GM23338 (cell line): ENCODE measurements around the gene TATDN3. TPM values are rescaled to one million over a fixed set of nuclear protein-coding genes. Genes with fewer than 3 reads are reported as not detected.

Experiments
- ATAC-seq: fragments of 200-7000 bp; cut with Tn5 transposase; 3 replicates; pipeline ENCODE4 v1.9.1; 2020
- DNase-seq: peaks from one replicate; pipeline ENCODE4 v3.0.0-alpha.2; 2015; ENCODE audit warnings: low spot score
- H2AFZ ChIP-seq: fragments of 200-600 bp; sonication (generic); 2 replicates; pipeline ENCODE4 v1.8.0; 2016; ENCODE audit warnings: antibody characterized with exemption, mild to moderate bottlenecking, moderate library complexity
- H3F3A ChIP-seq: fragments of 200-600 bp; sonication (generic); replicated peaks from 2 replicates; pipeline ENCODE4 v1.8.0; 2017; ENCODE audit warnings: antibody characterized with exemption, mixed run types, low read depth
- H3K27ac ChIP-seq: fragments of 200-600 bp; sonication (generic); 2 replicates; pipeline ENCODE4 v1.6.1; 2016; ENCODE audit warnings: low read depth
- H3K27me3 ChIP-seq: fragments of 200-600 bp; sonication (generic); 2 replicates; pipeline ENCODE4 v1.8.0; 2016; ENCODE audit warnings: mild to moderate bottlenecking, mixed run types, moderate library complexity; ENCODE audit not compliant: insufficient read depth
- H3K36me3 ChIP-seq: fragments of 200-600 bp; sonication (generic); 2 replicates; pipeline ENCODE4 v1.8.0; 2016; ENCODE audit warnings: mild to moderate bottlenecking; ENCODE audit not compliant: insufficient read depth
- H3K4me1 ChIP-seq: fragments of 200-600 bp; sonication (generic); 2 replicates; pipeline ENCODE4 v1.8.0; 2016; ENCODE audit warnings: mild to moderate bottlenecking, moderate library complexity; ENCODE audit not compliant: insufficient read depth
- H3K4me2 ChIP-seq: fragments of 200-600 bp; sonication (generic); 2 replicates; pipeline ENCODE4 v1.7.1; 2017; ENCODE audit warnings: mixed run types
- H3K4me3 ChIP-seq: fragments of 200-600 bp; sonication (generic); 2 replicates; pipeline ENCODE4 v1.6.1; 2016; ENCODE audit warnings: mixed run types
- H3K79me2 ChIP-seq: fragments of 200-600 bp; sonication (generic); replicated peaks from 2 replicates; pipeline ENCODE4 v1.8.0; 2017; ENCODE audit warnings: mild to moderate bottlenecking; ENCODE audit not compliant: insufficient read depth
- H3K9me2 ChIP-seq: fragments of 200-600 bp; sonication (generic); 2 replicates; pipeline ENCODE4 v1.8.0; 2017; ENCODE audit not compliant: insufficient read depth
- H4K20me1 ChIP-seq: fragments of 200-600 bp; sonication (generic); replicated peaks from 2 replicates; pipeline ENCODE4 v1.8.0; 2017; ENCODE audit warnings: mild to moderate bottlenecking; ENCODE audit not compliant: insufficient read depth
- H3K27ac Mint-ChIP-seq: 2 replicates; pipeline ENCODE4 v1.8.0; 2020; ENCODE audit warnings: inconsistent platforms, mild to moderate bottlenecking, moderate library complexity, mixed read lengths
- H3K27me3 Mint-ChIP-seq: 3 replicates; pipeline ENCODE4 v1.8.0; 2022; ENCODE audit warnings: low read depth, mild to moderate bottlenecking, moderate library complexity, mixed read lengths, inconsistent platforms; ENCODE audit not compliant: insufficient read depth, poor library complexity
- H3K36me3 Mint-ChIP-seq: 3 replicates; pipeline ENCODE4 v1.8.0; 2021; ENCODE audit warnings: low read depth, mild to moderate bottlenecking, inconsistent platforms, moderate library complexity, mixed read lengths
- H3K4me1 Mint-ChIP-seq: 3 replicates; pipeline ENCODE4 v1.8.0; 2020; ENCODE audit warnings: mild to moderate bottlenecking, inconsistent platforms, mixed read lengths
- H3K4me3 Mint-ChIP-seq: 3 replicates; pipeline ENCODE4 v1.8.0; 2021; ENCODE audit warnings: moderate library complexity, mild to moderate bottlenecking, inconsistent platforms, mixed read lengths
- H3K9me3 Mint-ChIP-seq: 3 replicates; pipeline ENCODE4 v1.8.0; 2020; ENCODE audit warnings: moderate library complexity, mild to moderate bottlenecking, inconsistent platforms, mixed read lengths
- CREB1 ChIP-seq: fragments of 250-450 bp; sonication (Bioruptor Pico); IDR thresholded peaks from 2 replicates; pipeline ENCODE4 v1.5.0; 2020; ENCODE audit warnings: low read depth, mild to moderate bottlenecking, moderate library complexity
- EZH2 ChIP-seq: fragments of 200-600 bp; sonication (generic); IDR thresholded peaks from one replicate; pipeline ENCODE4 v1.8.0; 2017; ENCODE audit warnings: antibody characterized with exemption, mild to moderate bottlenecking, low read depth; ENCODE audit not compliant: unreplicated experiment
- EZH2phosphoT487 ChIP-seq: fragments of 200-600 bp; sonication (generic); IDR thresholded peaks from one replicate; pipeline ENCODE4 v1.8.1; 2018; ENCODE audit warnings: antibody characterized with exemption; ENCODE audit not compliant: unreplicated experiment
- JUNB ChIP-seq: IDR thresholded peaks from one replicate; pipeline ENCODE4 v1.6.1; 2016; ENCODE audit warnings: antibody characterized with exemption; ENCODE audit not compliant: unreplicated experiment
- NANOG ChIP-seq: IDR thresholded peaks from 2 replicates; pipeline ENCODE4 v1.6.1; 2016; ENCODE audit warnings: antibody characterized with exemption, borderline replicate concordance
- POLR2AphosphoS5 ChIP-seq: IDR thresholded peaks from 2 replicates; pipeline ENCODE4 v1.6.1; 2016; ENCODE audit warnings: antibody characterized with exemption, low read depth
- STAT1 ChIP-seq: IDR thresholded peaks from one replicate; pipeline ENCODE4 v1.6.1; 2016; ENCODE audit warnings: antibody characterized with exemption; ENCODE audit not compliant: unreplicated experiment
- ZNF114 ChIP-seq: fragments of 250-450 bp; sonication (Bioruptor Pico); IDR thresholded peaks from 2 replicates; pipeline ENCODE4 v1.5.0; 2020; ENCODE audit warnings: mild to moderate bottlenecking, moderate library complexity
- ZNF331 ChIP-seq: fragments of 250-450 bp; sonication (Bioruptor Pico); IDR thresholded peaks from 2 replicates; pipeline ENCODE4 v1.5.0; 2020; ENCODE audit warnings: low read depth, mild to moderate bottlenecking, moderate library complexity
- polyA plus RNA-seq: library from polyadenylated mRNA; unstranded; fragments of >200 nt; fragmentation: Nextera tagmentation; extraction: Ambion mirVana; gene quantifications from 2 replicates; pipeline ENCODE4 v1.2.1, GENCODE V29; 2016
- total RNA-seq: library from RNA; depleted of rRNA; stranded (reverse); fragments of >200 nt; shearing (Covaris generic); gene quantifications from 2 replicates; pipeline ENCODE4 v1.2.3, GENCODE V29; 2014
- TF ChIP-seq, protein P1 (sequence below): fragments of 250-450 bp; sonication (Bioruptor Pico); IDR thresholded peaks from 2 replicates; pipeline ENCODE4 v1.5.0; 2020; ENCODE audit warnings: mild to moderate bottlenecking, moderate library complexity
- TF ChIP-seq, protein P2 (sequence below): IDR thresholded peaks from 2 replicates; pipeline ENCODE4 v1.6.1; 2016; ENCODE audit warnings: antibody characterized with exemption
- TF ChIP-seq, protein P3 (sequence below): IDR thresholded peaks from one replicate; pipeline ENCODE4 v1.6.1; 2018; ENCODE audit warnings: antibody characterized with exemption; ENCODE audit not compliant: unreplicated experiment
- TF ChIP-seq, protein P4 (sequence below), 2 experiments: fragments of 200-600 bp in 1 of 2; sonication (generic) in 1 of 2; conservative IDR thresholded peaks; 2 replicates each; pipeline versions ENCODE4 v1.5.1 to v1.6.1; 2016 to 2017; ENCODE audit warnings: antibody characterized with exemption in 2 of 2, low read depth in 2 of 2, mild to moderate bottlenecking in 2 of 2, moderate library complexity in 1 of 2

The TATDN3 gene
- total and polyA plus RNA-seq, 2 experiments from 2014 or later: 10.9 to 24.2 TPM

DNA sequence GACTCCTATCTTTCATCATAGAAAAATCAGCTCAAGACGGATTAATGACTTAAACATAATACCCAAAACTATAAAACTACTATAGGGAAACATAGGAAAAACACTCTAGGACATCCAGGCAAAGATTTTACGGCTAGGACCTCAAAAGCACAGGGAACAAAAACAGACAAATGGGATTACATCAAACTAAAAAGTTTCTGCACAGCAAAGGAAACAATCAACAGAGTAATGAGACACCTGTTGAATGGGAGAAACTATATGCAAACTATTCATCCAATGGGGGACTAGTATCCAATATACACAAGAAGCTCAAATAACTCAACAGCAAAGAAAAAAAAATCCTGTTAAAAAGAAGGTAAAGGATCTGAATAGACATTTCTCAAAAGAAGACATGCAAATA lies 18.7 kb upstream of the TATDN3 start:
- DNase-seq (no peak), ATAC-seq (no peak)
- Mint-ChIP-seq H3K4me3 (no peak overlapping the region), H3K9me3 (peaks cover 17% of the 10 kb centered on the region), H3K27ac (no peak overlapping the region), H3K4me1 (no peaks in the 10 kb centered on the region), H3K36me3 (peaks cover 82% of the 10 kb centered on the region), H3K27me3 (no peaks in the 10 kb centered on the region)
- Histone ChIP-seq H3K4me1 (no peaks in the 10 kb centered on the region), H3K9me2 (no peaks in the 10 kb centered on the region), H3K79me2 (peaks cover 66% of the 10 kb centered on the region), H3K4me3 (no peak overlapping the region), H3K4me2 (no peak overlapping the region), H2AFZ (no peak overlapping the region), H3K27me3 (no peaks in the 10 kb centered on the region), H3F3A (no peaks in the 10 kb centered on the region), H3K27ac (no peak overlapping the region), H4K20me1 (peaks cover 15% of the 10 kb centered on the region; the same call in 1 of the 2 replicates), H3K36me3 (peaks cover 20% of the 10 kb centered on the region; the same call in 1 of the 2 replicates)
- TF ChIP-seq EZH2 (no peak), STAT1 (no peak), POLR2AphosphoS5 (no peak), ZNF114 (CRISPR knock-in tag) (no peak), JUNB (no peak), ZNF331 (no peak), CREB1 (CRISPR knock-in tag) (no peak), EZH2phosphoT487 (no peak), NANOG (no peak)
- TF ChIP-seq, protein P1, sequence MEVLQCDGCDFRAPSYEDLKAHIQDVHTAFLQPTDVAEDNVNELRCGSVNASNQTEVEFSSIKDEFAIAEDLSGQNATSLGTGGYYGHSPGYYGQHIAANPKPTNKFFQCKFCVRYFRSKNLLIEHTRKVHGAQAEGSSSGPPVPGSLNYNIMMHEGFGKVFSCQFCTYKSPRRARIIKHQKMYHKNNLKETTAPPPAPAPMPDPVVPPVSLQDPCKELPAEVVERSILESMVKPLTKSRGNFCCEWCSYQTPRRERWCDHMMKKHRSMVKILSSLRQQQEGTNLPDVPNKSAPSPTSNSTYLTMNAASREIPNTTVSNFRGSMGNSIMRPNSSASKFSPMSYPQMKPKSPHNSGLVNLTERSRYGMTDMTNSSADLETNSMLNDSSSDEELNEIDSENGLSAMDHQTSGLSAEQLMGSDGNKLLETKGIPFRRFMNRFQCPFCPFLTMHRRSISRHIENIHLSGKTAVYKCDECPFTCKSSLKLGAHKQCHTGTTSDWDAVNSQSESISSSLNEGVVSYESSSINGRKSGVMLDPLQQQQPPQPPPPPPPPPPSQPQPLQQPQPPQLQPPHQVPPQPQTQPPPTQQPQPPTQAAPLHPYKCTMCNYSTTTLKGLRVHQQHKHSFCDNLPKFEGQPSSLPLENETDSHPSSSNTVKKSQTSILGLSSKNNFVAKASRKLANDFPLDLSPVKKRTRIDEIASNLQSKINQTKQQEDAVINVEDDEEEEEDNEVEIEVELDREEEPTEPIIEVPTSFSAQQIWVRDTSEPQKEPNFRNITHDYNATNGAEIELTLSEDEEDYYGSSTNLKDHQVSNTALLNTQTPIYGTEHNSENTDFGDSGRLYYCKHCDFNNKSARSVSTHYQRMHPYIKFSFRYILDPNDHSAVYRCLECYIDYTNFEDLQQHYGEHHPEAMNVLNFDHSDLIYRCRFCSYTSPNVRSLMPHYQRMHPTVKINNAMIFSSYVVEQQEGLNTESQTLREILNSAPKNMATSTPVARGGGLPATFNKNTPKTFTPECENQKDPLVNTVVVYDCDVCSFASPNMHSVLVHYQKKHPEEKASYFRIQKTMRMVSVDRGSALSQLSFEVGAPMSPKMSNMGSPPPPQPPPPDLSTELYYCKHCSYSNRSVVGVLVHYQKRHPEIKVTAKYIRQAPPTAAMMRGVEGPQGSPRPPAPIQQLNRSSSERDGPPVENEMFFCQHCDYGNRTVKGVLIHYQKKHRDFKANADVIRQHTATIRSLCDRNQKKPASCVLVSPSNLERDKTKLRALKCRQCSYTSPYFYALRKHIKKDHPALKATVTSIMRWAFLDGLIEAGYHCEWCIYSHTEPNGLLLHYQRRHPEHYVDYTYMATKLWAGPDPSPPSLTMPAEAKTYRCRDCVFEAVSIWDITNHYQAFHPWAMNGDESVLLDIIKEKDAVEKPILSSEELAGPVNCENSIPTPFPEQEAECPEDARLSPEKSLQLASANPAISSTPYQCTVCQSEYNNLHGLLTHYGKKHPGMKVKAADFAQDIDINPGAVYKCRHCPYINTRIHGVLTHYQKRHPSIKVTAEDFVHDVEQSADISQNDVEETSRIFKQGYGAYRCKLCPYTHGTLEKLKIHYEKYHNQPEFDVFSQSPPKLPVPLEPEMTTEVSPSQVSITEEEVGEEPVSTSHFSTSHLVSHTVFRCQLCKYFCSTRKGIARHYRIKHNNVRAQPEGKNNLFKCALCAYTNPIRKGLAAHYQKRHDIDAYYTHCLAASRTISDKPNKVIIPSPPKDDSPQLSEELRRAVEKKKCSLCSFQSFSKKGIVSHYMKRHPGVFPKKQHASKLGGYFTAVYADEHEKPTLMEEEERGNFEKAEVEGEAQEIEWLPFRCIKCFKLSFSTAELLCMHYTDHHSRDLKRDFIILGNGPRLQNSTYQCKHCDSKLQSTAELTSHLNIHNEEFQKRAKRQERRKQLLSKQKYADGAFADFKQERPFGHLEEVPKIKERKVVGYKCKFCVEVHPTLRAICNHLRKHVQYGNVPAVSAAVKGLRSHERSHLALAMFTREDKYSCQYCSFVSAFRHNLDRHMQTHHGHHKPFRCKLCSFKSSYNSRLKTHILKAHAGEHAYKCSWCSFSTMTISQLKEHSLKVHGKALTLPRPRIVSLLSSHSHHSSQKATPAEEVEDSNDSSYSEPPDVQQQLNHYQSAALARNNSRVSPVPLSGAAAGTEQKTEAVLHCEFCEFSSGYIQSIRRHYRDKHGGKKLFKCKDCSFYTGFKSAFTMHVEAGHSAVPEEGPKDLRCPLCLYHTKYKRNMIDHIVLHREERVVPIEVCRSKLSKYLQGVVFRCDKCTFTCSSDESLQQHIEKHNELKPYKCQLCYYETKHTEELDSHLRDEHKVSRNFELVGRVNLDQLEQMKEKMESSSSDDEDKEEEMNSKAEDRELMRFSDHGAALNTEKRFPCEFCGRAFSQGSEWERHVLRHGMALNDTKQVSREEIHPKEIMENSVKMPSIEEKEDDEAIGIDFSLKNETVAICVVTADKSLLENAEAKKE: no peak
- TF ChIP-seq, protein P2, sequence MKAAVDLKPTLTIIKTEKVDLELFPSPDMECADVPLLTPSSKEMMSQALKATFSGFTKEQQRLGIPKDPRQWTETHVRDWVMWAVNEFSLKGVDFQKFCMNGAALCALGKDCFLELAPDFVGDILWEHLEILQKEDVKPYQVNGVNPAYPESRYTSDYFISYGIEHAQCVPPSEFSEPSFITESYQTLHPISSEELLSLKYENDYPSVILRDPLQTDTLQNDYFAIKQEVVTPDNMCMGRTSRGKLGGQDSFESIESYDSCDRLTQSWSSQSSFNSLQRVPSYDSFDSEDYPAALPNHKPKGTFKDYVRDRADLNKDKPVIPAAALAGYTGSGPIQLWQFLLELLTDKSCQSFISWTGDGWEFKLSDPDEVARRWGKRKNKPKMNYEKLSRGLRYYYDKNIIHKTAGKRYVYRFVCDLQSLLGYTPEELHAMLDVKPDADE: no peak
- TF ChIP-seq, protein P3, sequence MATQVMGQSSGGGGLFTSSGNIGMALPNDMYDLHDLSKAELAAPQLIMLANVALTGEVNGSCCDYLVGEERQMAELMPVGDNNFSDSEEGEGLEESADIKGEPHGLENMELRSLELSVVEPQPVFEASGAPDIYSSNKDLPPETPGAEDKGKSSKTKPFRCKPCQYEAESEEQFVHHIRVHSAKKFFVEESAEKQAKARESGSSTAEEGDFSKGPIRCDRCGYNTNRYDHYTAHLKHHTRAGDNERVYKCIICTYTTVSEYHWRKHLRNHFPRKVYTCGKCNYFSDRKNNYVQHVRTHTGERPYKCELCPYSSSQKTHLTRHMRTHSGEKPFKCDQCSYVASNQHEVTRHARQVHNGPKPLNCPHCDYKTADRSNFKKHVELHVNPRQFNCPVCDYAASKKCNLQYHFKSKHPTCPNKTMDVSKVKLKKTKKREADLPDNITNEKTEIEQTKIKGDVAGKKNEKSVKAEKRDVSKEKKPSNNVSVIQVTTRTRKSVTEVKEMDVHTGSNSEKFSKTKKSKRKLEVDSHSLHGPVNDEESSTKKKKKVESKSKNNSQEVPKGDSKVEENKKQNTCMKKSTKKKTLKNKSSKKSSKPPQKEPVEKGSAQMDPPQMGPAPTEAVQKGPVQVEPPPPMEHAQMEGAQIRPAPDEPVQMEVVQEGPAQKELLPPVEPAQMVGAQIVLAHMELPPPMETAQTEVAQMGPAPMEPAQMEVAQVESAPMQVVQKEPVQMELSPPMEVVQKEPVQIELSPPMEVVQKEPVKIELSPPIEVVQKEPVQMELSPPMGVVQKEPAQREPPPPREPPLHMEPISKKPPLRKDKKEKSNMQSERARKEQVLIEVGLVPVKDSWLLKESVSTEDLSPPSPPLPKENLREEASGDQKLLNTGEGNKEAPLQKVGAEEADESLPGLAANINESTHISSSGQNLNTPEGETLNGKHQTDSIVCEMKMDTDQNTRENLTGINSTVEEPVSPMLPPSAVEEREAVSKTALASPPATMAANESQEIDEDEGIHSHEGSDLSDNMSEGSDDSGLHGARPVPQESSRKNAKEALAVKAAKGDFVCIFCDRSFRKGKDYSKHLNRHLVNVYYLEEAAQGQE: no peak
- TF ChIP-seq, protein P4, sequence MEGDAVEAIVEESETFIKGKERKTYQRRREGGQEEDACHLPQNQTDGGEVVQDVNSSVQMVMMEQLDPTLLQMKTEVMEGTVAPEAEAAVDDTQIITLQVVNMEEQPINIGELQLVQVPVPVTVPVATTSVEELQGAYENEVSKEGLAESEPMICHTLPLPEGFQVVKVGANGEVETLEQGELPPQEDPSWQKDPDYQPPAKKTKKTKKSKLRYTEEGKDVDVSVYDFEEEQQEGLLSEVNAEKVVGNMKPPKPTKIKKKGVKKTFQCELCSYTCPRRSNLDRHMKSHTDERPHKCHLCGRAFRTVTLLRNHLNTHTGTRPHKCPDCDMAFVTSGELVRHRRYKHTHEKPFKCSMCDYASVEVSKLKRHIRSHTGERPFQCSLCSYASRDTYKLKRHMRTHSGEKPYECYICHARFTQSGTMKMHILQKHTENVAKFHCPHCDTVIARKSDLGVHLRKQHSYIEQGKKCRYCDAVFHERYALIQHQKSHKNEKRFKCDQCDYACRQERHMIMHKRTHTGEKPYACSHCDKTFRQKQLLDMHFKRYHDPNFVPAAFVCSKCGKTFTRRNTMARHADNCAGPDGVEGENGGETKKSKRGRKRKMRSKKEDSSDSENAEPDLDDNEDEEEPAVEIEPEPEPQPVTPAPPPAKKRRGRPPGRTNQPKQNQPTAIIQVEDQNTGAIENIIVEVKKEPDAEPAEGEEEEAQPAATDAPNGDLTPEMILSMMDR (conservative IDR thresholded peaks at IDR 0.05; ENCODE audit: low read depth in 2 of 2): no peak
